ENCODE measurements around the gene FKRP.
"Not testable (repeated sequence)": the region's sequence is repeated elsewhere in the genome, so short reads cannot be mapped to it uniquely, and the experiment has no call there.

Gene FKRP

GRCh38 chr19:46760363-46760762 is 14.5 kb downstream of the FKRP start:
- Histone ChIP-seq H4K8ac (ENCODE audit: low read depth, low read length) (no peak overlapping the region), H3K79me1 (ENCODE audit: low read depth, low read length) (no peaks in the 10 kb centered on the region), H3K4me2 (ENCODE audit: insufficient read depth, low read length, poor library complexity, severe bottlenecking) (no peak overlapping the region), H2AK5ac (ENCODE audit: low read depth, low read length) (no peak overlapping the region), H2BK12ac (ENCODE audit: low read length) (no peak overlapping the region), H4K91ac (ENCODE audit: low read depth, low read length, poor library complexity) (no peak overlapping the region), H2AFZ (ENCODE audit: low read length) (no peak overlapping the region), H2BK120ac (ENCODE audit: low read depth, low read length) (no peak overlapping the region), H3K36me3 (replicated peaks in 1 of 2; ENCODE audit: control insufficient read depth in 2 of 2, insufficient read depth in 2 of 2, low read length in 2 of 2) (peaks cover 6 to 25% of the 10 kb centered on the region in 2 donors), H2BK5ac (ENCODE audit: low read length) (no peak overlapping the region), H3K4ac (ENCODE audit: low read length) (no peak overlapping the region), H3K27ac (replicated peaks; ENCODE audit: low read length) (no peak overlapping the region), H3K27me3 (ENCODE audit: control insufficient read depth in 3 of 3, insufficient read depth in 3 of 3, low read depth in 1 of 3, low read length in 3 of 3) (no peaks in the 10 kb centered on the region), H3K9ac (ENCODE audit: low read depth, low read length, poor library complexity) (no peak overlapping the region), H2BK15ac (ENCODE audit: low read length) (no peak overlapping the region), H3K4me3 (ENCODE audit: low read length in 2 of 2) (no peak overlapping the region), H3K9me3 (replicated peaks in 1 of 2; ENCODE audit: control insufficient read depth in 2 of 2, insufficient read depth in 1 of 2, low read depth in 1 of 2, low read length in 2 of 2) (no peaks in the 10 kb centered on the region), H3K4me1 (ENCODE audit: control insufficient read depth in 2 of 2, insufficient read depth in 1 of 2, low read depth in 1 of 2, low read length in 2 of 2) (no peaks in the 10 kb centered on the region), H3K14ac (ENCODE audit: low read length) (no peak overlapping the region), H3K23ac (ENCODE audit: low read depth, low read length, poor library complexity) (no peak overlapping the region), H3K18ac (ENCODE audit: low read length) (no peak overlapping the region)
- WGBS, 2 donors (ENCODE audit: extremely low coverage in 2 of 2, insufficient read length in 2 of 2, insufficient replicate concordance in 1 of 2): no CpG with 5 or more reads among the region's 5 CpGs
- no peak for DNase-seq (ENCODE audit: low spot score)

- not testable (repeated sequence) for H3K4me1 ChIP-seq (ENCODE audit: control insufficient read depth in 2 of 2, insufficient read depth in 1 of 2, low read depth in 1 of 2, low read length in 2 of 2); H4K8ac ChIP-seq (ENCODE audit: low read depth, low read length); H3K27ac ChIP-seq (replicated peaks; ENCODE audit: low read length); H4K91ac ChIP-seq (ENCODE audit: low read depth, low read length, poor library complexity); H2AK5ac ChIP-seq (ENCODE audit: low read depth, low read length); H3K9ac ChIP-seq (ENCODE audit: low read depth, low read length, poor library complexity); H2BK120ac ChIP-seq (ENCODE audit: low read depth, low read length); H3K23ac ChIP-seq (ENCODE audit: low read depth, low read length, poor library complexity); H3K4me3 ChIP-seq (ENCODE audit: low read length in 2 of 2); H2BK5ac ChIP-seq (ENCODE audit: low read length); H3K79me1 ChIP-seq (ENCODE audit: low read depth, low read length); H3K4me2 ChIP-seq (ENCODE audit: insufficient read depth, low read length, poor library complexity, severe bottlenecking); H3K27me3 ChIP-seq (ENCODE audit: control insufficient read depth in 3 of 3, insufficient read depth in 3 of 3, low read depth in 1 of 3, low read length in 3 of 3); H2BK12ac ChIP-seq (ENCODE audit: low read length); H2AFZ ChIP-seq (ENCODE audit: low read length); DNase-seq (ENCODE audit: low spot score); H3K4ac ChIP-seq (ENCODE audit: low read length); H3K14ac ChIP-seq (ENCODE audit: low read length); H3K9me3 ChIP-seq (replicated peaks in 1 of 2; ENCODE audit: control insufficient read depth in 2 of 2, insufficient read depth in 1 of 2, low read depth in 1 of 2, low read length in 2 of 2); H3K18ac ChIP-seq (ENCODE audit: low read length); H2BK15ac ChIP-seq (ENCODE audit: low read length)
- H3K36me3 ChIP-seq (replicated peaks in 1 of 2; ENCODE audit: control insufficient read depth in 2 of 2, insufficient read depth in 2 of 2, low read length in 2 of 2): peaks cover 6 to 21% of the 10 kb centered on the region in 2 donors
- WGBS, 2 donors (ENCODE audit: extremely low coverage in 2 of 2, insufficient read length in 2 of 2, insufficient replicate concordance in 1 of 2): no CpG with 5 or more reads among the region's 4 CpGs
Observed at GRCh38 chr19:46760897-46761296, 15.0 kb downstream of the FKRP start.

- Histone ChIP-seq H3K4ac (ENCODE audit: low read length) (no peak overlapping the region), H3K27ac (replicated peaks; ENCODE audit: low read length) (no peak overlapping the region), H2AK5ac (ENCODE audit: low read depth, low read length) (no peak overlapping the region), H3K18ac (ENCODE audit: low read length) (no peak overlapping the region), H3K9ac (ENCODE audit: low read depth, low read length, poor library complexity) (no peak overlapping the region), H3K9me3 (replicated peaks in 1 of 2; ENCODE audit: control insufficient read depth in 2 of 2, insufficient read depth in 1 of 2, low read depth in 1 of 2, low read length in 2 of 2) (no peaks in the 10 kb centered on the region), H2BK12ac (ENCODE audit: low read length) (no peak overlapping the region), H3K4me2 (ENCODE audit: insufficient read depth, low read length, poor library complexity, severe bottlenecking) (no peak overlapping the region), H3K14ac (ENCODE audit: low read length) (no peak overlapping the region), H3K4me1 (ENCODE audit: control insufficient read depth in 2 of 2, insufficient read depth in 1 of 2, low read depth in 1 of 2, low read length in 2 of 2) (no peaks in the 10 kb centered on the region), H2BK120ac (ENCODE audit: low read depth, low read length) (no peak overlapping the region), H3K4me3 (ENCODE audit: low read length in 2 of 2) (no peak overlapping the region), H2BK5ac (ENCODE audit: low read length) (no peak overlapping the region), H3K27me3 (ENCODE audit: control insufficient read depth in 3 of 3, insufficient read depth in 3 of 3, low read depth in 1 of 3, low read length in 3 of 3) (no peaks in the 10 kb centered on the region), H3K36me3 (replicated peaks in 1 of 2; ENCODE audit: control insufficient read depth in 2 of 2, insufficient read depth in 2 of 2, low read length in 2 of 2) (peaks cover 3 to 19% of the 10 kb centered on the region in 2 donors), H2AFZ (ENCODE audit: low read length) (no peak overlapping the region), H4K8ac (ENCODE audit: low read depth, low read length) (no peak overlapping the region), H3K23ac (ENCODE audit: low read depth, low read length, poor library complexity) (no peak overlapping the region), H4K91ac (ENCODE audit: low read depth, low read length, poor library complexity) (no peak overlapping the region), H2BK15ac (ENCODE audit: low read length) (no peak overlapping the region), H3K79me1 (ENCODE audit: low read depth, low read length) (no peaks in the 10 kb centered on the region)
- no peak for DNase-seq (ENCODE audit: low spot score)
- no CpG with 5 or more reads among the region's 5 CpGs for WGBS, 2 donors (ENCODE audit: extremely low coverage in 2 of 2, insufficient read length in 2 of 2, insufficient replicate concordance in 1 of 2)
Observed at GRCh38 chr19:46761418-46761831, 15.6 kb downstream of the FKRP start.

GRCh38 chr19:46762245-46762890 is 16.5 kb downstream of the FKRP start:
- WGBS, 2 donors (ENCODE audit: extremely low coverage in 2 of 2, insufficient read length in 2 of 2, insufficient replicate concordance in 1 of 2): no CpG with 5 or more reads among the region's 6 CpGs

More at GRCh38 chr19:46762245-46762890, 16.5 kb downstream of the FKRP start:
- Histone ChIP-seq H3K27me3 (ENCODE audit: control insufficient read depth in 3 of 3, insufficient read depth in 3 of 3, low read depth in 1 of 3, low read length in 3 of 3) (no peaks in the 10 kb centered on the region), H2BK120ac (ENCODE audit: low read depth, low read length) (no peak overlapping the region), H3K79me1 (ENCODE audit: low read depth, low read length) (no peaks in the 10 kb centered on the region), H2BK15ac (ENCODE audit: low read length) (no peak overlapping the region), H3K18ac (ENCODE audit: low read length) (no peak overlapping the region), H3K14ac (ENCODE audit: low read length) (no peak overlapping the region), H3K4me2 (ENCODE audit: insufficient read depth, low read length, poor library complexity, severe bottlenecking) (no peak overlapping the region), H4K8ac (ENCODE audit: low read depth, low read length) (no peak overlapping the region), H3K36me3 (replicated peaks in 1 of 2; ENCODE audit: control insufficient read depth in 2 of 2, insufficient read depth in 2 of 2, low read length in 2 of 2) (peaks cover 0 to 12% of the 10 kb centered on the region in 2 donors), H2BK5ac (ENCODE audit: low read length) (no peak overlapping the region), H3K9me3 (replicated peaks in 1 of 2; ENCODE audit: control insufficient read depth in 2 of 2, insufficient read depth in 1 of 2, low read depth in 1 of 2, low read length in 2 of 2) (no peaks in the 10 kb centered on the region), H2BK12ac (ENCODE audit: low read length) (no peak overlapping the region), H3K9ac (ENCODE audit: low read depth, low read length, poor library complexity) (no peak overlapping the region), H3K23ac (ENCODE audit: low read depth, low read length, poor library complexity) (no peak overlapping the region), H3K4ac (ENCODE audit: low read length) (no peak overlapping the region), H2AK5ac (ENCODE audit: low read depth, low read length) (no peak overlapping the region), H3K4me3 (ENCODE audit: low read length in 2 of 2) (no peak overlapping the region), H2AFZ (ENCODE audit: low read length) (no peak overlapping the region), H3K4me1 (ENCODE audit: control insufficient read depth in 2 of 2, insufficient read depth in 1 of 2, low read depth in 1 of 2, low read length in 2 of 2) (no peaks in the 10 kb centered on the region), H4K91ac (ENCODE audit: low read depth, low read length, poor library complexity) (no peak overlapping the region), H3K27ac (replicated peaks; ENCODE audit: low read length) (no peak overlapping the region)
- DNase-seq (ENCODE audit: low spot score): no peak
